Panc1 (cell line): Measurements from ENCODE around the gene SLC27A1. TPM values are rescaled to one million over a fixed set of nuclear protein-coding genes. Genes with fewer than 3 reads are reported as not detected.

Experiments
- ATAC-seq: fragments of 200-7000 bp; cut with Tn5 transposase; 2 replicates; pipeline ENCODE4 v1.9.1; 2020; ENCODE audit warnings: mild to moderate bottlenecking, moderate library complexity
- BruUV-seq: library from RNA; stranded (reverse); fragments of 400-500 nt; replicated peaks from 2 replicates; lab custom pipeline; 2021; lab: Mats Ljungman, UMichigan
- CTCF ChIA-PET: fragments of 300-600 bp; sonication (Branson Sonifier 250); formaldehyde crosslinking; loops from one replicate; lab custom pipeline; 2022; ENCODE audit warnings: antibody characterized with exemption; lab: Charles Lee
- POLR2A ChIA-PET: fragments of 300-600 bp; sonication (Branson Sonifier 250); formaldehyde crosslinking; loops from one replicate; lab custom pipeline; 2022; ENCODE audit warnings: antibody characterized with exemption; lab: Charles Lee
- DNase-seq: peaks from one replicate; pipeline ENCODE4 v3.0.0-alpha.2; 2010; ENCODE audit warnings: low read depth, low spot score
- H3K27ac ChIP-seq: 2 replicates; pipeline ENCODE4 v1.5.1; 2011; ENCODE audit warnings: mild to moderate bottlenecking, low read length, inconsistent platforms
- H3K27me3 ChIP-seq: fragments of 200-500 bp; sonication (Bioruptor generic); 2 replicates; pipeline ENCODE4 v1.6.0; 2014; ENCODE audit warnings: low read length, inconsistent platforms; ENCODE audit not compliant: control insufficient read depth, insufficient read depth
- H3K36me3 ChIP-seq: fragments of 200-500 bp; sonication (Bioruptor generic); 2 replicates; pipeline ENCODE4 v1.5.1; 2014; ENCODE audit warnings: inconsistent platforms, mild to moderate bottlenecking, low read length, moderate library complexity; ENCODE audit not compliant: control insufficient read depth, insufficient read depth
- H3K4me1 ChIP-seq: 2 replicates; pipeline ENCODE4 v1.5.1; 2011; ENCODE audit warnings: inconsistent platforms, mild to moderate bottlenecking, low read length, moderate library complexity; ENCODE audit not compliant: control insufficient read depth, insufficient read depth
- H3K4me3 ChIP-seq, 2 experiments: 2 replicates each; pipeline ENCODE4 v1.5.1; 2011 to 2012; ENCODE audit warnings: low read depth in 2 of 2, low read length in 2 of 2, mild to moderate bottlenecking in 2 of 2, inconsistent platforms in 1 of 2, moderate library complexity in 1 of 2
- H3K9me3 ChIP-seq: fragments of 200-500 bp; sonication (Bioruptor generic); 2 replicates; pipeline ENCODE4 v1.5.1; 2014; ENCODE audit warnings: low read depth, mild to moderate bottlenecking, inconsistent platforms, low read length, moderate library complexity; ENCODE audit not compliant: control insufficient read depth, insufficient read depth
- CTCF ChIP-seq: fragments of 450-650 bp; IDR thresholded peaks from 2 replicates; pipeline ENCODE4 v1.5.1; 2017; ENCODE audit warnings: mild to moderate bottlenecking
- POLR2AphosphoS5 ChIP-seq: IDR thresholded peaks from 2 replicates; pipeline ENCODE4 v1.6.1; 2012; ENCODE audit warnings: mild to moderate bottlenecking, low read depth, low read length, moderate library complexity
- REST ChIP-seq, 2 experiments: IDR thresholded peaks; 2 replicates each; pipeline ENCODE4 v1.6.1; 2011 to 2012; ENCODE audit warnings: low read depth in 2 of 2, control low read depth in 1 of 2, low read length in 1 of 2, mild to moderate bottlenecking in 1 of 2, moderate library complexity in 1 of 2; ENCODE audit not compliant: insufficient read depth in 1 of 2
- SIN3A ChIP-seq: IDR thresholded peaks from 2 replicates; pipeline ENCODE4 v1.6.1; 2012; ENCODE audit warnings: low read depth, mild to moderate bottlenecking, low read length, moderate library complexity, borderline replicate concordance; ENCODE audit not compliant: insufficient read depth
- TCF7L2 ChIP-seq: IDR thresholded peaks from 2 replicates; pipeline ENCODE4 v1.6.1; 2011; ENCODE audit warnings: mild to moderate bottlenecking, low read depth, low read length, inconsistent platforms
- in situ Hi-C: cut with HindIII; loops from 2 replicates; pipeline ENCODE4 v1.10.0; 2016; ENCODE audit warnings: low sequenced_read_pairs, low pct_unique_long_range_greater_than_20kb
- intact Hi-C: fragments of 100-400 bp; cut with micrococcal nuclease; formaldehyde crosslinking; loops from one replicate; pipeline ENCODE4 v1.10.0; 2022; ENCODE audit not compliant: unreplicated experiment
- total RNA-seq: library from RNA; stranded (reverse); gene quantifications from one replicate; pipeline ENCODE4 v1.2.1, GENCODE V29; 2021; ENCODE audit not compliant: unreplicated experiment

The SLC27A1 gene
- total RNA-seq, 1 experiment from 2014 or later = 5.4 TPM

- ChIA-PET POLR2A (no interaction called here), CTCF (interaction anchor here (0.5 to 0.9 kb wide), 4 partner anchors 13 to 309 kb away, joined by 3 to 7 read pairs (median 4); no protein-coding TSS in a partner anchor)
- Histone ChIP-seq H3K27me3 (no peaks in the 10 kb centered on the region), H3K27ac (no peak overlapping the region), H3K4me3 (no peak overlapping the region), H3K4me1 (no peaks in the 10 kb centered on the region), H3K36me3 (no peaks in the 10 kb centered on the region), H3K9me3 (no peaks in the 10 kb centered on the region)
- DNase-seq (no peak), ATAC-seq (no peak)
- BruUV-seq = no TSS peak
- intact Hi-C loops = no loop called here
- in situ Hi-C loops = no loop called here
- no peak for TF ChIP-seq SIN3A
- TF ChIP-seq CTCF = no peak
- TF ChIP-seq TCF7L2 = no peak
- no peak for TF ChIP-seq REST (IDR thresholded peaks at IDR 0.05; ENCODE audit: insufficient read depth in 1 of 2, low read depth in 2 of 2, low read length in 1 of 2)
- no peak for TF ChIP-seq POLR2AphosphoS5
These were observed 15.7 kb upstream of the SLC27A1 start for GRCh38 chr19:17454576-17455071.

GRCh38 chr19:17455308-17456123 lies 14.8 kb upstream of the SLC27A1 start:
- POLR2A ChIA-PET = no interaction called here

More at GRCh38 chr19:17455308-17456123, 14.8 kb upstream of the SLC27A1 start:
- CTCF ChIA-PET = no interaction called here
- peak; percentile 58 for ATAC-seq
- no peaks in the 10 kb centered on the region for H3K27me3 ChIP-seq
- no peak for TF ChIP-seq POLR2AphosphoS5
- no peak for TF ChIP-seq REST (IDR thresholded peaks at IDR 0.05; ENCODE audit: insufficient read depth in 1 of 2, low read depth in 2 of 2, low read length in 1 of 2)
- no peak for TF ChIP-seq TCF7L2
- no peak for TF ChIP-seq SIN3A
- TF ChIP-seq CTCF = no peak
- in situ Hi-C loops = no loop called here
- H3K36me3 ChIP-seq = no peaks in the 10 kb centered on the region
- no peak overlapping the region for H3K4me3 ChIP-seq
- H3K9me3 ChIP-seq = no peaks in the 10 kb centered on the region
- H3K4me1 ChIP-seq = no peaks in the 10 kb centered on the region
- DNase-seq = no peak
- BruUV-seq = no TSS peak
- intact Hi-C loops = no loop called here
- H3K27ac ChIP-seq = no peak overlapping the region
